Measurements from ENCODE around the gene ANG.

ANG gene

GRCh38 chr14:20668969-20669368, 19.6 kb upstream of the ANG start:
- H3K36me3 ChIP-seq (replicated peaks): no peaks in the 10 kb centered on the region
- no peak for TF ChIP-seq CTCF (IDR thresholded peaks at IDR 0.05; ENCODE audit: low read depth, low read length, missing control alignments)
- H3K27me3 ChIP-seq (replicated peaks): no peaks in the 10 kb centered on the region
- in situ Hi-C loops (cut with HindIII; ENCODE audit: low pct_ligation_motif_present, low sequenced_read_pairs): no loop called here
- H3K4me3 ChIP-seq (ENCODE audit: low read depth, low read length): no peak overlapping the region
- DNase-seq: no peak
- no peak overlapping the region for H3K27ac ChIP-seq

GRCh38 chr14:20671597-20672283, 16.8 kb upstream of the ANG start:
- no peak overlapping the region for H3K27ac ChIP-seq
- no peak for DNase-seq
- no peaks in the 10 kb centered on the region for H3K27me3 ChIP-seq (replicated peaks)
- H3K36me3 ChIP-seq (replicated peaks): no peaks in the 10 kb centered on the region
- in situ Hi-C loops (cut with HindIII; ENCODE audit: low pct_ligation_motif_present, low sequenced_read_pairs): no loop called here
- no peak overlapping the region for H3K4me3 ChIP-seq (ENCODE audit: low read depth, low read length)
- TF ChIP-seq CTCF (IDR thresholded peaks at IDR 0.05; ENCODE audit: low read depth, low read length, missing control alignments): no peak

GRCh38 chr14:20675669-20676068, 12.9 kb upstream of the ANG start:
- TF ChIP-seq CTCF (IDR thresholded peaks at IDR 0.05; ENCODE audit: low read depth, low read length, missing control alignments): no peak
- in situ Hi-C loops (cut with HindIII; ENCODE audit: low pct_ligation_motif_present, low sequenced_read_pairs): no loop called here
- no peak for DNase-seq
- Histone ChIP-seq H3K4me3 (ENCODE audit: low read depth, low read length) (no peak overlapping the region), H3K36me3 (replicated peaks) (no peaks in the 10 kb centered on the region), H3K27ac (no peak overlapping the region), H3K27me3 (replicated peaks) (no peaks in the 10 kb centered on the region)

GRCh38 chr14:20676072-20676471, 12.5 kb upstream of the ANG start:
- Histone ChIP-seq H3K36me3 (replicated peaks) (no peaks in the 10 kb centered on the region), H3K27ac (no peak overlapping the region), H3K4me3 (ENCODE audit: low read depth, low read length) (no peak overlapping the region), H3K27me3 (replicated peaks) (no peaks in the 10 kb centered on the region)
- DNase-seq: no peak
- no peak for TF ChIP-seq CTCF (IDR thresholded peaks at IDR 0.05; ENCODE audit: low read depth, low read length, missing control alignments)
- in situ Hi-C loops (cut with HindIII; ENCODE audit: low pct_ligation_motif_present, low sequenced_read_pairs): no loop called here

- peak; percentile 20 for DNase-seq
- no peak overlapping the region for H3K4me3 ChIP-seq (ENCODE audit: low read depth, low read length)
- TF ChIP-seq CTCF (IDR thresholded peaks at IDR 0.05; ENCODE audit: low read depth, low read length, missing control alignments): no peak
- H3K27ac ChIP-seq: no peak overlapping the region
- H3K27me3 ChIP-seq (replicated peaks): no peaks in the 10 kb centered on the region
- no peaks in the 10 kb centered on the region for H3K36me3 ChIP-seq (replicated peaks)
- in situ Hi-C loops (cut with HindIII; ENCODE audit: low pct_ligation_motif_present, low sequenced_read_pairs): no loop called here
Observed at GRCh38 chr14:20679907-20680306, 8.7 kb upstream of the ANG start.

GRCh38 chr14:20680363-20680762, 8.2 kb upstream of the ANG start:
- in situ Hi-C loops (cut with HindIII; ENCODE audit: low pct_ligation_motif_present, low sequenced_read_pairs): no loop called here
- no peaks in the 10 kb centered on the region for H3K27me3 ChIP-seq (replicated peaks)
- no peak overlapping the region for H3K27ac ChIP-seq
- no peak for DNase-seq
- no peak for TF ChIP-seq CTCF (IDR thresholded peaks at IDR 0.05; ENCODE audit: low read depth, low read length, missing control alignments)
- H3K4me3 ChIP-seq (ENCODE audit: low read depth, low read length): no peak overlapping the region
- no peaks in the 10 kb centered on the region for H3K36me3 ChIP-seq (replicated peaks)
